Sigmoid colon (tissue), 4 donors: ENCODE measurements around the gene CP.

Experiments used
- CTCF ChIP-seq, 4 experiments: fragments of 450-650 bp in 3 of 4; fragments of 200-600 bp in 1 of 4; IDR thresholded peaks; one replicate each; pipeline ENCODE4 v1.5.1; 2016 to 2019; ENCODE audit warnings: antibody characterized with exemption in 4 of 4, mild to moderate bottlenecking in 3 of 4, moderate library complexity in 2 of 4
- EP300 ChIP-seq, 4 donors: sonication (generic); formaldehyde crosslinking; IDR thresholded peaks; one replicate each; pipeline ENCODE4 v1.6.1; 2017; ENCODE audit warnings: antibody characterized with exemption in 4 of 4
- POLR2A ChIP-seq, 2 donors: fragments of 450-650 bp; IDR thresholded peaks; one replicate each; pipeline ENCODE4 v1.6.1; 2016; ENCODE audit warnings: antibody characterized with exemption in 2 of 2, mild to moderate bottlenecking in 2 of 2, moderate library complexity in 2 of 2
- POLR2AphosphoS5 ChIP-seq, 4 donors: sonication (generic); formaldehyde crosslinking; IDR thresholded peaks; one replicate each; pipeline ENCODE4 v1.6.1; 2017; ENCODE audit warnings: antibody characterized with exemption in 4 of 4

- TF ChIP-seq CTCF (IDR thresholded peaks at IDR 0.05) (no peak), POLR2A (IDR thresholded peaks at IDR 0.05) (no peak), EP300 (IDR thresholded peaks at IDR 0.05) (no peak), POLR2AphosphoS5 (IDR thresholded peaks at IDR 0.05) (no peak)
These were observed 35.4 kb downstream of the CP start for GRCh38 chr3:149186219-149186618.
